Measurements from ENCODE around the gene MT2A. TPM values are rescaled to one million over a fixed set of nuclear protein-coding genes. Genes with fewer than 3 reads are reported as not detected.
"Not testable (repeated sequence)": the region's sequence is repeated elsewhere in the genome, so short reads cannot be mapped to it uniquely, and the experiment has no call there.

Gene MT2A
- total and polyA plus RNA-seq, 9 donors, result 9.9 to 31.5 (median 24.6) TPM

DNA sequence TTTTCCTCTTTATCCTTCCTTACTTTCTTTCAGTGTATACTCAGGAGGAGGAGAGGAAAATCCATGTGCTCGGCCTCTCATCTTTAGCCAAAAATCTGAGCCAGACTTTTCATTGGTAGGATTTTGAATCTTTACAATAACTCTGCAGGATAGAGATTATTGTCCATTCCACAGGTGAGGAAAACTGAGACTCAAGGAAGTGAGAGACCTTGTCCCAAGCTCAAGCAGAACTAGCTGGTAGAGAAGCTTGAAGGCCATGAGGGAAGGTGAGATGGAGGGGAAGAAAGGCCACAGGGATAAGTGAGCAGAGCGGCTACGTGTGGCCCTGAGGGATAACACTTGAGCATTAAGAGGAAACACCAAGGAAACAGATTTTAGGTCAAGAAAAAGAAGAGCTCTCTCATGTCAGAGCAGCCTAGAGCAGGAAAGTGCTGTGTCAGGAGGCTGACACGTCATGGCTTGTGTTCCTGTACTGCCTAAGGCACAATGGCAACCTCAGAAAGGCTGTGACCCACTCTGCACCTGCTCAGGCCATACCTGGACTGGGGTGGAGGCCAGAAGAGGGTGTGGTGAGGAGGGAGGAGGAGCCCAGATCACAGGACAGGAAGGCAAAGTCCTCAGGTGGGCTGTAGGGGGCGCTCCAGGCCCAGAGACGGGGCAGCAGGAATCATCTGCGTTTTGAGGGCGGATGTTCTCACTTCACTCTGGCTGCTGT lies 31.6 kb upstream of the MT2A start:
- Histone ChIP-seq H3K36me3 (ENCODE audit: control insufficient read depth, insufficient read depth, low read length) (no peaks in the 10 kb centered on the region), H3K27me3 (ENCODE audit: control insufficient read depth, insufficient read depth, low read length) (no peaks in the 10 kb centered on the region), H3K4me1 (ENCODE audit: control insufficient read depth, insufficient read depth, low read length) (no peaks in the 10 kb centered on the region), H3K4me3 (ENCODE audit: low read length) (no peak overlapping the region), H3K27ac (ENCODE audit: low read length) (no peak overlapping the region), H3K9me3 (replicated peaks; ENCODE audit: control insufficient read depth, low read depth, low read length) (no peaks in the 10 kb centered on the region)
- peak; percentile 30 for DNase-seq
- WGBS (ENCODE audit: insufficient coverage), result 25% methylated on average over 7 of the region's 8 CpGs

DNA sequence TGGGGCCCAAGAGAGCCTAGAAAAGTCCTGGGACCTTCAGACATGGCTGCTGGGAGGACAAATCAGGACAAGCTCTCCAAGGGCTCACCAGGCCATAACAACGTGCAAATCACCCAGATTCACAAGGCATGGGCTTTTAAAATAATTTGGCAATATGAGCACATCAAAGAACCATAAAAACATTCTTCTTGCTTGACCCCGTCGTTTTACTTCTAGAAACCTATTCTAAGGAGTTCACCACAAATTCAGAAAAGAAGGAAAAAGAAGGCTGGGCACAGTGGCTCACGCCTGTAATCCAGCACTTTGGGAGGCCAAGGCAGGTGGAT lies 31.1 kb upstream of the MT2A start:
- WGBS (ENCODE audit: insufficient coverage), result 56% methylated on average over 3 of the region's 4 CpGs
- Histone ChIP-seq H3K27me3 (ENCODE audit: control insufficient read depth, insufficient read depth, low read length) (no peaks in the 10 kb centered on the region), H3K27ac (ENCODE audit: low read length) (no peak overlapping the region), H3K9me3 (replicated peaks; ENCODE audit: control insufficient read depth, low read depth, low read length) (no peaks in the 10 kb centered on the region), H3K4me3 (ENCODE audit: low read length) (no peak overlapping the region), H3K4me1 (ENCODE audit: control insufficient read depth, insufficient read depth, low read length) (no peaks in the 10 kb centered on the region), H3K36me3 (ENCODE audit: control insufficient read depth, insufficient read depth, low read length) (no peaks in the 10 kb centered on the region)
- DNase-seq, result no peak

- Histone ChIP-seq H3K27ac (ENCODE audit: low read length) (no peak overlapping the region), H3K4me1 (ENCODE audit: control insufficient read depth, insufficient read depth, low read length) (no peaks in the 10 kb centered on the region), H3K27me3 (ENCODE audit: control insufficient read depth, insufficient read depth, low read length) (peaks cover 9% of the 10 kb centered on the region), H3K36me3 (ENCODE audit: control insufficient read depth, insufficient read depth, low read length) (no peaks in the 10 kb centered on the region), H3K9me3 (replicated peaks; ENCODE audit: control insufficient read depth, low read depth, low read length) (no peaks in the 10 kb centered on the region), H3K4me3 (ENCODE audit: low read length) (no peak overlapping the region)
- DNase-seq, result no peak
- WGBS (ENCODE audit: insufficient coverage), result 71% methylated on average over 4 of the region's 6 CpGs
Measured at GRCh38 chr16:56580391-56581048, 27.9 kb upstream of the MT2A start.

GRCh38 chr16:56582911-56583310 lies 25.5 kb upstream of the MT2A start:
- H3K4me3 ChIP-seq (ENCODE audit: low read length); H3K27ac ChIP-seq (ENCODE audit: low read length); H3K36me3 ChIP-seq (ENCODE audit: control insufficient read depth, insufficient read depth, low read length); H3K4me1 ChIP-seq (ENCODE audit: control insufficient read depth, insufficient read depth, low read length); DNase-seq; H3K9me3 ChIP-seq (replicated peaks; ENCODE audit: control insufficient read depth, low read depth, low read length): not testable (repeated sequence)
- H3K27me3 ChIP-seq (ENCODE audit: control insufficient read depth, insufficient read depth, low read length), result peaks cover 27% of the 10 kb centered on the region
- WGBS (ENCODE audit: insufficient coverage), result no CpG with 5 or more reads among the region's 2 CpGs

DNA sequence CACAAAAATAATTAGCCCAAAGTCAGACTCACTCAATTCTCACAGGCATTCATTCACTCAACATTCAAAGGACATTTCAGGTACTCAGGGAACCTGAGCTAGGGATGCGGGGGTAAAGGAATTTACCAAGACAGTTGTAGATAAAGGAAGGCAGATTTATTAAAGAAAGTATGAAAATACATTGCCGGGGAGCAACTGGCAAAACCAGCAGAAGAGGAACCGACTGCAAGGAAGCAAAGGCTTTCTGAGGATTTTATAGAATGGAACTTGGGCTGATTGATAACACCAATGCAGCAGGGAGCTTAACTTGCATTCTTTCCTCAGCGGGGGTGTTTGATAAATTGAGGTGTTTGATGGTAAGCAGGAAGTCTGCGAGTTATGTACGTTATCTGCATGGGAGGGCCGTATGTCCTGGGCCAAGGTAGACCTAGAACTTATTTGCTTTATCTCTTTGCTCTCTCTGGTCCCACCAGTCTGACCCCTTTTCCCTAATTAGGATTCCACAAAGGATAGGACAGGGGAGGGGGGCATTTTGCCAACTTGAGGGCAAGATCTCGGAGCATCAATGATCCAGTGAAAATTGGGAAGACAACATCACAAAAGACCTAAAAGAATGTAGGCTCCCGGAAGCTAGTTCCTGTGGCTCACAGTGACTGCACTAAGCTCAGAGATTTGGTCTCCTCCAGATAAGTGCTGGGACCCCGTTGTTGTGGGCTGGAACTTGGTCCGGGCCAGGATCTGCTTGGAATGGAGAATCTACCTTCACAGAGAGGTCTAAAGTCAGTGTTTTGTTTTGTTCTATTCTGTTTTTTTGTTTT lies 24.8 kb upstream of the MT2A start:
- H3K4me3 ChIP-seq (ENCODE audit: low read length), result no peak overlapping the region
- no peaks in the 10 kb centered on the region for H3K4me1 ChIP-seq (ENCODE audit: control insufficient read depth, insufficient read depth, low read length)
- 72% methylated on average over 4 of the region's 11 CpGs for whole genome bisulfite sequencing (ENCODE audit: insufficient coverage)
- DNase-seq, result no peak
- peaks cover 33% of the 10 kb centered on the region for H3K27me3 ChIP-seq (ENCODE audit: control insufficient read depth, insufficient read depth, low read length)
- H3K27ac ChIP-seq (ENCODE audit: low read length), result no peak overlapping the region
- H3K36me3 ChIP-seq (ENCODE audit: control insufficient read depth, insufficient read depth, low read length), result no peaks in the 10 kb centered on the region
- no peaks in the 10 kb centered on the region for H3K9me3 ChIP-seq (replicated peaks; ENCODE audit: control insufficient read depth, low read depth, low read length)

- WGBS (ENCODE audit: insufficient coverage), result 87% methylated on average over 7 of the region's 11 CpGs
Measured at GRCh38 chr16:56584276-56584675, 24.1 kb upstream of the MT2A start.

GRCh38 chr16:56588781-56589140 lies 19.6 kb upstream of the MT2A start:
- no peak for DNase-seq
- Histone ChIP-seq H3K9me3 (replicated peaks; ENCODE audit: control insufficient read depth, low read depth, low read length) (no peaks in the 10 kb centered on the region), H3K36me3 (ENCODE audit: control insufficient read depth, insufficient read depth, low read length) (no peaks in the 10 kb centered on the region), H3K27ac (ENCODE audit: low read length) (no peak overlapping the region), H3K27me3 (ENCODE audit: control insufficient read depth, insufficient read depth, low read length) (peaks cover 58% of the 10 kb centered on the region), H3K4me1 (ENCODE audit: control insufficient read depth, insufficient read depth, low read length) (peaks cover 20% of the 10 kb centered on the region), H3K4me3 (ENCODE audit: low read length) (peak overlapping the region; percentile 11)
- 25% methylated on average over 8 of the region's 9 CpGs for WGBS (ENCODE audit: insufficient coverage)

More at GRCh38 chr16:56584276-56584675, 24.1 kb upstream of the MT2A start:
- Histone ChIP-seq H3K36me3 (ENCODE audit: control insufficient read depth, insufficient read depth, low read length) (no peaks in the 10 kb centered on the region), H3K27ac (ENCODE audit: low read length) (no peak overlapping the region), H3K4me3 (ENCODE audit: low read length) (no peak overlapping the region), H3K9me3 (replicated peaks; ENCODE audit: control insufficient read depth, low read depth, low read length) (no peaks in the 10 kb centered on the region), H3K4me1 (ENCODE audit: control insufficient read depth, insufficient read depth, low read length) (no peaks in the 10 kb centered on the region), H3K27me3 (ENCODE audit: control insufficient read depth, insufficient read depth, low read length) (peaks cover 39% of the 10 kb centered on the region)
- no peak for DNase-seq

- 3% methylated on average over 85 of the region's 87 CpGs for WGBS (ENCODE audit: insufficient coverage)
- H3K27me3 ChIP-seq (ENCODE audit: control insufficient read depth, insufficient read depth, low read length), result peaks cover 55% of the 10 kb centered on the region
- peak; percentile 53 for DNase-seq
- H3K4me1 ChIP-seq (ENCODE audit: control insufficient read depth, insufficient read depth, low read length), result peaks cover 20% of the 10 kb centered on the region
- H3K27ac ChIP-seq (ENCODE audit: low read length), result no peak within 1 kb of the TSS
- H3K9me3 ChIP-seq (replicated peaks; ENCODE audit: control insufficient read depth, low read depth, low read length), result peaks cover 4% of the 10 kb centered on the region
- peak within 1 kb of the TSS; percentile 25 for H3K4me3 ChIP-seq (ENCODE audit: low read length)
- no peaks in the 10 kb centered on the region for H3K36me3 ChIP-seq (ENCODE audit: control insufficient read depth, insufficient read depth, low read length)
Measured at GRCh38 chr16:56589141-56590039, 19.0 kb upstream of the MT2A start, which contains the start of gene MT3. Gene MT3, plus strand, starts transcription at chr16:56589528. Its CDS starts 63 bp downstream, at chr16:56589591.

GRCh38 chr16:56591377-56592060 lies 16.9 kb upstream of the MT2A start:
- H3K27ac ChIP-seq (ENCODE audit: low read length), result no peak overlapping the region
- peaks cover 20% of the 10 kb centered on the region for H3K4me1 ChIP-seq (ENCODE audit: control insufficient read depth, insufficient read depth, low read length)
- no peaks in the 10 kb centered on the region for H3K36me3 ChIP-seq (ENCODE audit: control insufficient read depth, insufficient read depth, low read length)
- DNase-seq, result peak; percentile 43
- WGBS (ENCODE audit: insufficient coverage), result 83% methylated on average over 1 of the region's 4 CpGs
- no peak overlapping the region for H3K4me3 ChIP-seq (ENCODE audit: low read length)
- H3K27me3 ChIP-seq (ENCODE audit: control insufficient read depth, insufficient read depth, low read length), result peaks cover 47% of the 10 kb centered on the region
- peaks cover 4% of the 10 kb centered on the region for H3K9me3 ChIP-seq (replicated peaks; ENCODE audit: control insufficient read depth, low read depth, low read length)

Data from muscle of leg (tissue), 11 donors.